ENCODE measurements around the gene ADD3. TPM values are rescaled to one million over a fixed set of nuclear protein-coding genes. Genes with fewer than 3 reads are reported as not detected.
"Not testable (repeated sequence)": the region's sequence is repeated elsewhere in the genome, so short reads cannot be mapped to it uniquely, and the experiment has no call there.

Gene ADD3
- total and polyA plus RNA-seq, 2 donors from 2014 or later = 56.9 to 79.2 TPM

DNA sequence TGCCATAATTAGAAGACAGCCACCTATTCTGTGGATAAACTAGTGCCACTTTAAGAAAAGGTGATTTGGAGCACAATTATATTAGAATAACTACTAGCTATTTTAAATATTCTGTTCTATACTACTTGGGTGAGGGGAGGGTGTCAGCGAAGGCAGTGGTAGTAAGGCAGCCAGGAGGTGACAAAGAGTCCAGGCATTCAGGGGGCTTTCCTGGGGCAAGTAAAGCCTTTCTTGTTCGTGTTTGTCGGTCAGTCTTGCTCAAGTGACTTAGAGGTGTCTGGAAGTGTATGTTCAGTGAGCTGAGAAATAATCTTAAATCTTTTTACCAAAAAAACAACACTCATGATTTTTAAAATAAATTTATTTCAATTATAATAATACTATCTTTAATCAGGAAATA, 34.4 kb downstream of the ADD3 start:
- intact Hi-C loops (cut with DNase I) = no loop called here
- H3K4me3 ChIP-seq (ENCODE audit: low read length in 3 of 3) = no peak overlapping the region
- no peaks in the 10 kb centered on the region for H3K9me3 ChIP-seq (ENCODE audit: control insufficient read depth in 2 of 3, insufficient read depth in 1 of 3, low read length in 3 of 3)
- no peaks in the 10 kb centered on the region for H3K36me3 ChIP-seq (ENCODE audit: control insufficient read depth in 2 of 3, insufficient read depth in 3 of 3, low read length in 3 of 3)
- TF ChIP-seq, protein P1, sequence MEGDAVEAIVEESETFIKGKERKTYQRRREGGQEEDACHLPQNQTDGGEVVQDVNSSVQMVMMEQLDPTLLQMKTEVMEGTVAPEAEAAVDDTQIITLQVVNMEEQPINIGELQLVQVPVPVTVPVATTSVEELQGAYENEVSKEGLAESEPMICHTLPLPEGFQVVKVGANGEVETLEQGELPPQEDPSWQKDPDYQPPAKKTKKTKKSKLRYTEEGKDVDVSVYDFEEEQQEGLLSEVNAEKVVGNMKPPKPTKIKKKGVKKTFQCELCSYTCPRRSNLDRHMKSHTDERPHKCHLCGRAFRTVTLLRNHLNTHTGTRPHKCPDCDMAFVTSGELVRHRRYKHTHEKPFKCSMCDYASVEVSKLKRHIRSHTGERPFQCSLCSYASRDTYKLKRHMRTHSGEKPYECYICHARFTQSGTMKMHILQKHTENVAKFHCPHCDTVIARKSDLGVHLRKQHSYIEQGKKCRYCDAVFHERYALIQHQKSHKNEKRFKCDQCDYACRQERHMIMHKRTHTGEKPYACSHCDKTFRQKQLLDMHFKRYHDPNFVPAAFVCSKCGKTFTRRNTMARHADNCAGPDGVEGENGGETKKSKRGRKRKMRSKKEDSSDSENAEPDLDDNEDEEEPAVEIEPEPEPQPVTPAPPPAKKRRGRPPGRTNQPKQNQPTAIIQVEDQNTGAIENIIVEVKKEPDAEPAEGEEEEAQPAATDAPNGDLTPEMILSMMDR (IDR thresholded peaks at IDR 0.05; ENCODE audit: borderline replicate concordance, extremely low read depth, insufficient read depth) = no peak
- peak overlapping the region; percentile 5 to 23 for H3K27ac ChIP-seq (ENCODE audit: low read depth in 2 of 2, low read length in 2 of 2)
- no peaks in the 10 kb centered on the region for H3K27me3 ChIP-seq (ENCODE audit: control insufficient read depth, insufficient read depth, low read length)
- H3K9ac ChIP-seq (ENCODE audit: low read length in 3 of 3) = no peak overlapping the region
- H3K4me1 ChIP-seq (ENCODE audit: control insufficient read depth in 2 of 3, insufficient read depth in 2 of 3, low read depth in 1 of 3, low read length in 3 of 3) = peaks cover 0 to 27% (median 2%) of the 10 kb centered on the region in 3 donors
- FAIRE-seq (no peak), DNase-seq (no peak)

DNA sequence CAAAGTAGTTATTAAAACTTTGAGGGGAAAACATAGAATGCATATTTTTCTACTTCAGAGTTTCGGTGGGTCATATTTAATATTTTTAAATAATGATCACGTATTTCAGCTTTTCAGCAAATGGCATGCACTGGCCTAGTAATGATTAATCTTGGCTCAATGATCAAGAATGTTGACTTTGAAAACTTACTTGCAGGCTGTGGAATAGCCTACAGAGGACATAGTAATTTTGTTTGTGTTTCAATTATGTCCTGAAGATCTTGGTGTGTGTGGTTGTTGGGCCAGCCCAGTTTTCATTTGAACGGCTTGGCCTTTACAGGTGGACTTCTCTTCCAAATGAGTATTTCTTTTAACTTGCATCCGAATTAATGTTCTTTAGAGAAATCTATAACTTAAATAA, 35.1 kb downstream of the ADD3 start:
- Histone ChIP-seq H3K9me3 (ENCODE audit: control insufficient read depth in 2 of 3, insufficient read depth in 1 of 3, low read length in 3 of 3) (no peaks in the 10 kb centered on the region), H3K27me3 (ENCODE audit: control insufficient read depth, insufficient read depth, low read length) (no peaks in the 10 kb centered on the region), H3K4me3 (ENCODE audit: low read length in 3 of 3) (no peak overlapping the region), H3K36me3 (ENCODE audit: control insufficient read depth in 2 of 3, insufficient read depth in 3 of 3, low read length in 3 of 3) (no peaks in the 10 kb centered on the region), H3K4me1 (ENCODE audit: control insufficient read depth in 2 of 3, insufficient read depth in 2 of 3, low read depth in 1 of 3, low read length in 3 of 3) (peaks cover 0 to 27% (median 2%) of the 10 kb centered on the region in 3 donors), H3K9ac (ENCODE audit: low read length in 3 of 3) (no peak overlapping the region), H3K27ac (ENCODE audit: low read depth in 2 of 2, low read length in 2 of 2) (peak overlapping the region; percentile 13 to 29)
- TF ChIP-seq, protein P1 (IDR thresholded peaks at IDR 0.05; ENCODE audit: borderline replicate concordance, extremely low read depth, insufficient read depth) = no peak
- intact Hi-C loops (cut with DNase I) = no loop called here
- FAIRE-seq (no peak), DNase-seq (peak in 2 of 5 donors; percentile 27 to 41)

DNA sequence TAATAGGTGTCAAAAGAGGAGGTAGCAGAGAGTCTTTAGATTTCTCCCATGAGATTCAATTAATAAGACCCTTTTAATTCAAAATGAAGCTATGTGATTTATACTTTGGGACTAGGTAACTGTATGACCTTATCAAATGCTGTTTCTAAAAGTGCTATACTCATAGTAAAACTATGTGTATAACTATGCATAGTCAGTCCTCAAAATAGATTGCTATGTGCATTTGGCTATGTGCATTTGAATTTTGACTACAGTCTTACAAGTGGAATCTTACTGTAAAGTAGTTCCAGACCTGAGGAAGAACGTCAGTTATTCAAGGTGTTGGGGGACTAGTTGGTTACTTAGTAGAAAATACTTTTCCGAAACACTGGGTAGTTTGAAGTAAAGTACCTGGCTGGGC, 36.9 kb downstream of the ADD3 start:
- TF ChIP-seq, protein P1 (IDR thresholded peaks at IDR 0.05; ENCODE audit: borderline replicate concordance, extremely low read depth, insufficient read depth) = no peak
- FAIRE-seq = no peak

DNA sequence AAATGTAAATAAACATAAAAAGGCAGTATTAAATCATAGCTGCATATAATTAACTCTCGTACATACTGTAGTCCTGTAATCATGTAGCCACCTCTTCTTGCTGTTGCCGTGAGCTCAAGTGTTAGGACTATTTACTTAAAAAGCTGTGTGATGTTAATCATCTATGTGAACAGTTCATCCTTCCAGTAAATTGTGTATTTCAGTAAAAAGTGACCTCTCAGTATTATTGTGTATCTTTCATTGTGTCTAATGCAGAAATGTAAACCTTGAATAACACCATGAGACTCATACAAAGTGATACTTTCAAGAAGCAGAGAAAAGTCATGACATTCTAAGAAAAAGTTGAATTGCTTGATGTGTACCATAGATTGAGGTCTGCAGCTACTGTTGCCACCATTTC, 38.0 kb downstream of the ADD3 start:
- intact Hi-C loops (cut with DNase I) = no loop called here
- Histone ChIP-seq H3K4me3 (ENCODE audit: low read length in 3 of 3) (no peak overlapping the region), H3K36me3 (ENCODE audit: control insufficient read depth in 2 of 3, insufficient read depth in 3 of 3, low read length in 3 of 3) (no peaks in the 10 kb centered on the region), H3K9me3 (ENCODE audit: control insufficient read depth in 2 of 3, insufficient read depth in 1 of 3, low read length in 3 of 3) (no peaks in the 10 kb centered on the region), H3K9ac (ENCODE audit: low read length in 3 of 3) (no peak overlapping the region), H3K27me3 (ENCODE audit: control insufficient read depth, insufficient read depth, low read length) (no peaks in the 10 kb centered on the region), H3K27ac (ENCODE audit: low read depth in 2 of 2, low read length in 2 of 2) (no peak overlapping the region), H3K4me1 (ENCODE audit: control insufficient read depth in 2 of 3, insufficient read depth in 2 of 3, low read depth in 1 of 3, low read length in 3 of 3) (peaks cover 0 to 17% (median 2%) of the 10 kb centered on the region in 3 donors)
- TF ChIP-seq, protein P1 (IDR thresholded peaks at IDR 0.05; ENCODE audit: borderline replicate concordance, extremely low read depth, insufficient read depth) = no peak
- FAIRE-seq = no peak
- DNase-seq = no peak

More for the DNA sequence above, 36.9 kb downstream of the ADD3 start:
- intact Hi-C loops (cut with DNase I) = no loop called here
- H3K9ac ChIP-seq (ENCODE audit: low read length in 3 of 3) = no peak overlapping the region
- H3K27ac ChIP-seq (ENCODE audit: low read depth in 2 of 2, low read length in 2 of 2) = no peak overlapping the region
- H3K36me3 ChIP-seq (ENCODE audit: control insufficient read depth in 2 of 3, insufficient read depth in 3 of 3, low read length in 3 of 3) = no peaks in the 10 kb centered on the region
- DNase-seq = no peak
- no peaks in the 10 kb centered on the region for H3K27me3 ChIP-seq (ENCODE audit: control insufficient read depth, insufficient read depth, low read length)
- no peak overlapping the region for H3K4me3 ChIP-seq (ENCODE audit: low read length in 3 of 3)
- no peaks in the 10 kb centered on the region for H3K9me3 ChIP-seq (ENCODE audit: control insufficient read depth in 2 of 3, insufficient read depth in 1 of 3, low read length in 3 of 3)
- peaks cover 0 to 22% (median 2%) of the 10 kb centered on the region in 3 donors for H3K4me1 ChIP-seq (ENCODE audit: control insufficient read depth in 2 of 3, insufficient read depth in 2 of 3, low read depth in 1 of 3, low read length in 3 of 3)

DNA sequence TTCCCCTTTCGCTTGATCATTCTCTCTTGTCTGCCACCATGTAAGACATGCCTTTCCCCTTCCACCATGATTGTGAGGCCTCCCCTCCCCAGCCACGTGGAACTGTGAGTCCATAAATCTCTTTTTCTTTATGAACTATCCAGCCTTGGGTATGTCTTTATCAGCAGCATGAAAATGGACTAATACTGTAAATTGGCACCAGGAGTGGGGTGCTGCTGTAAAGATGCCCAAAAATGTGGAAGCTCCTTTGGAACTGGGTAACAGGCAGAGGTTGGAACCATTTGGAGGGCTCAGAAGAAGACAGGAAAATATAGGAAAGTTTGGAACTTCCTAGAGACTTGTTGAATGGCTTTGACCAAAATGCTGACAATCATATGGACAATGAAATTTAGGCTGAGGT, 40.4 kb downstream of the ADD3 start:
- H3K4me1 ChIP-seq (ENCODE audit: control insufficient read depth in 2 of 3, insufficient read depth in 2 of 3, low read depth in 1 of 3, low read length in 3 of 3); H3K9ac ChIP-seq (ENCODE audit: low read length in 3 of 3); H3K4me3 ChIP-seq (ENCODE audit: low read length in 3 of 3); intact Hi-C loops (cut with DNase I); H3K27me3 ChIP-seq (ENCODE audit: control insufficient read depth, insufficient read depth, low read length); DNase-seq; H3K9me3 ChIP-seq (ENCODE audit: control insufficient read depth in 2 of 3, insufficient read depth in 1 of 3, low read length in 3 of 3); H3K36me3 ChIP-seq (ENCODE audit: control insufficient read depth in 2 of 3, insufficient read depth in 3 of 3, low read length in 3 of 3); H3K27ac ChIP-seq (ENCODE audit: low read depth in 2 of 2, low read length in 2 of 2); FAIRE-seq: not testable (repeated sequence)
